OCI-LY7 (cell line): ENCODE data around the gene POLQ. TPM values are rescaled to one million over a fixed set of nuclear protein-coding genes. Genes with fewer than 3 reads are reported as not detected.

ENCODE experiments used
- BruUV-seq: library from RNA; stranded (reverse); fragments of 400-500 nt; replicated peaks from 2 replicates; lab custom pipeline; 2021; lab: Mats Ljungman, UMichigan
- CTCF ChIA-PET: fragments of 300-600 bp; sonication (Branson Sonifier 250); formaldehyde crosslinking; loops from one replicate; lab custom pipeline; 2022; ENCODE audit warnings: antibody characterized with exemption; ENCODE audit not compliant: unreplicated experiment; lab: Charles Lee
- POLR2A ChIA-PET: fragments of 300-600 bp; sonication (Branson Sonifier 250); formaldehyde crosslinking; loops from one replicate; lab custom pipeline; 2022; ENCODE audit warnings: antibody characterized with exemption; lab: Charles Lee
- DNase-seq: peaks from one replicate; pipeline ENCODE4 v3.0.0-alpha.2; 2015; ENCODE audit warnings: low spot score
- H2AFZ ChIP-seq: fragments of 200-600 bp; sonication (generic), shearing (Covaris generic); 2 replicates; pipeline ENCODE4 v1.6.1; 2014; ENCODE audit warnings: mild to moderate bottlenecking, antibody characterized with exemption, low read length, moderate library complexity
- H3K27ac ChIP-seq: fragments of 200-600 bp; sonication (generic); 2 replicates; pipeline ENCODE4 v1.5.1; 2014; ENCODE audit warnings: mixed run types, low read depth, mild to moderate bottlenecking, moderate library complexity, low read length, inconsistent platforms; ENCODE audit not compliant: poor library complexity, severe bottlenecking
- H3K36me3 ChIP-seq: fragments of 200-600 bp; sonication (generic); 2 replicates; pipeline ENCODE4 v1.6.1; 2014; ENCODE audit warnings: mild to moderate bottlenecking, antibody characterized with exemption, low read length, moderate library complexity, mixed read lengths; ENCODE audit not compliant: insufficient read depth
- H3K4me1 ChIP-seq: fragments of 200-600 bp; sonication (generic); 2 replicates; pipeline ENCODE4 v1.5.1; 2014; ENCODE audit warnings: mild to moderate bottlenecking, low read length; ENCODE audit not compliant: insufficient read depth, poor library complexity, severe bottlenecking
- H3K4me2 ChIP-seq: fragments of 200-600 bp; sonication (generic); 2 replicates; pipeline ENCODE4 v1.6.1; 2014; ENCODE audit warnings: mild to moderate bottlenecking, low read length
- H3K4me3 ChIP-seq: fragments of 200-600 bp; sonication (generic); 2 replicates; pipeline ENCODE4 v1.5.1; 2014; ENCODE audit warnings: mild to moderate bottlenecking, low read depth, low read length; ENCODE audit not compliant: poor library complexity, severe bottlenecking
- H3K79me2 ChIP-seq: fragments of 200-600 bp; sonication (generic); 2 replicates; pipeline ENCODE4 v1.6.1; 2016; ENCODE audit warnings: low read depth, mild to moderate bottlenecking, low read length, moderate library complexity, mixed read lengths; ENCODE audit not compliant: insufficient read depth
- H3K9me2 ChIP-seq: fragments of 200-600 bp; sonication (generic); 2 replicates; pipeline ENCODE4 v1.6.1; 2016; ENCODE audit warnings: mild to moderate bottlenecking, low read length, mixed read lengths; ENCODE audit not compliant: insufficient read depth
- H3K9me3 ChIP-seq: fragments of 200-600 bp; sonication (generic); 2 replicates; pipeline ENCODE4 v1.6.1; 2014; ENCODE audit warnings: mild to moderate bottlenecking, mixed run types, low read length, mixed read lengths
- H4K20me1 ChIP-seq: fragments of 200-600 bp; sonication (generic); 2 replicates; pipeline ENCODE4 v1.6.1; 2014; ENCODE audit warnings: mild to moderate bottlenecking, antibody characterized with exemption, low read length, moderate library complexity, mixed read lengths; ENCODE audit not compliant: insufficient read depth
- EZH2phosphoT487 ChIP-seq: fragments of 200-600 bp; sonication (generic); IDR thresholded peaks from 2 replicates; pipeline ENCODE4 v1.6.1; 2018; ENCODE audit warnings: low read depth, borderline replicate concordance, mild to moderate bottlenecking, mixed run types, antibody characterized with exemption, low read length, moderate library complexity, mixed read lengths
- intact Hi-C: fragments of 100-400 bp; cut with micrococcal nuclease; formaldehyde crosslinking; loops from one replicate; pipeline ENCODE4 v1.10.0; 2022; ENCODE audit not compliant: unreplicated experiment
- total RNA-seq, 2 experiments: library from RNA; depleted of rRNA in 1 of 2; stranded (reverse); fragments of >200 nt in 1 of 2; shearing (Covaris generic) in 1 of 2; gene quantifications; 2 replicates each; pipeline ENCODE4 v1.2.3, GENCODE V29; 2014 to 2022
- TF ChIP-seq, protein P1 (sequence below): fragments of 200-600 bp; sonication (generic); conservative IDR thresholded peaks from 2 replicates; pipeline ENCODE4 v1.5.1; 2014; ENCODE audit warnings: mild to moderate bottlenecking, antibody characterized with exemption, low read length, moderate library complexity, mixed read lengths

The POLQ gene
- total RNA-seq, 2 experiments from 2014 or later, result 50.9 to 61.1 TPM

GRCh38 chr3:121552379-121552778, 6.6 kb upstream of the POLQ start:
- no peaks in the 10 kb centered on the region for H3K9me2 ChIP-seq
- TF ChIP-seq, protein P1, sequence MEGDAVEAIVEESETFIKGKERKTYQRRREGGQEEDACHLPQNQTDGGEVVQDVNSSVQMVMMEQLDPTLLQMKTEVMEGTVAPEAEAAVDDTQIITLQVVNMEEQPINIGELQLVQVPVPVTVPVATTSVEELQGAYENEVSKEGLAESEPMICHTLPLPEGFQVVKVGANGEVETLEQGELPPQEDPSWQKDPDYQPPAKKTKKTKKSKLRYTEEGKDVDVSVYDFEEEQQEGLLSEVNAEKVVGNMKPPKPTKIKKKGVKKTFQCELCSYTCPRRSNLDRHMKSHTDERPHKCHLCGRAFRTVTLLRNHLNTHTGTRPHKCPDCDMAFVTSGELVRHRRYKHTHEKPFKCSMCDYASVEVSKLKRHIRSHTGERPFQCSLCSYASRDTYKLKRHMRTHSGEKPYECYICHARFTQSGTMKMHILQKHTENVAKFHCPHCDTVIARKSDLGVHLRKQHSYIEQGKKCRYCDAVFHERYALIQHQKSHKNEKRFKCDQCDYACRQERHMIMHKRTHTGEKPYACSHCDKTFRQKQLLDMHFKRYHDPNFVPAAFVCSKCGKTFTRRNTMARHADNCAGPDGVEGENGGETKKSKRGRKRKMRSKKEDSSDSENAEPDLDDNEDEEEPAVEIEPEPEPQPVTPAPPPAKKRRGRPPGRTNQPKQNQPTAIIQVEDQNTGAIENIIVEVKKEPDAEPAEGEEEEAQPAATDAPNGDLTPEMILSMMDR, result no peak
- no peak for TF ChIP-seq EZH2phosphoT487
- H3K9me3 ChIP-seq, result no peaks in the 10 kb centered on the region
- H4K20me1 ChIP-seq, result no peaks in the 10 kb centered on the region
- H3K4me1 ChIP-seq, result peaks cover 12% of the 10 kb centered on the region
- H3K36me3 ChIP-seq, result no peaks in the 10 kb centered on the region
- ChIA-PET POLR2A (interaction anchor here (1.0 to 1.2 kb wide), 3 partner anchors 24 to 198 kb away, joined by 3 to 4 read pairs (median 3); no protein-coding TSS in a partner anchor), CTCF (no interaction called here)
- peak overlapping the region; percentile 78 for H2AFZ ChIP-seq
- BruUV-seq, result no TSS peak
- no peak overlapping the region for H3K4me2 ChIP-seq
- DNase-seq, result no peak
- no peak overlapping the region for H3K4me3 ChIP-seq
- intact Hi-C loops, result no loop called here
- no peak overlapping the region for H3K27ac ChIP-seq
- H3K79me2 ChIP-seq, result no peaks in the 10 kb centered on the region

DNA sequence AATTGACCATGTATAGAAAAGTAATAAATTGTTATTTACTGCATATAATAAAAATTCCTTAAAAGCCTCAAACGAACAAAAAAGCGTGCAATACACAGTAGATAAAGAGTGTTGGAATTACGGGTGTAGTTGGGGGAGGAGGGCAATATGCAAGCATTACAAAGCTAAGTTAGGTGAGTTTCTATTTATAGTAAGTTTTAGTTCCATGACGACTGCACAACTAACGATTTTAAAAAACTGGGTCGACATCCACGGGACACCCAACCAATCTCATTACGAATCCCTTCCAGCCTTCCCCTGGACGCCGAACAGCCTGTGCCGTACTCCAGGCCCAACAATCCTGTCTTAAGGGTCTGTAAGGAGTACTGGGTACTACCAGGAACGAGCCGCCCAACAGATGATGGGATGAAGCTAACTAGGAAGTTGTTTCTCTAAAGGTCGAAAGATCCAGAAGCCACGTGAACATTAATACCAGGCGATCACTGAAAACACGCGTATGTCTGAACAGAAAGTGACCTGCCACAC, 677 bp downstream of the POLQ start:
- H3K9me2 ChIP-seq, result no peaks in the 10 kb centered on the region
- no TSS peak for BruUV-seq
- peaks cover 57% of the 10 kb centered on the region for H3K79me2 ChIP-seq
- peak overlapping the region; percentile 99; the same call in 1 of the 2 replicates for H2AFZ ChIP-seq
- H3K36me3 ChIP-seq, result peaks cover 46% of the 10 kb centered on the region
- no peaks in the 10 kb centered on the region for H3K9me3 ChIP-seq
- ChIA-PET CTCF (no interaction called here), POLR2A (interaction anchor here (0.6 to 2.4 kb wide), 5 partner anchors 9 to 1135 kb away, joined by 3 to 8 read pairs (median 3); partner anchors contain the start of gene HCLS1)
- no peak for TF ChIP-seq EZH2phosphoT487
- TF ChIP-seq, protein P1, result no peak
- H3K4me1 ChIP-seq, result peaks cover 27% of the 10 kb centered on the region
- intact Hi-C loops, result loop anchor here (5.0 kb wide), 4 partner anchors 247 to 872 kb away; partner anchors contain the start of gene WDR5B
- no peaks in the 10 kb centered on the region for H4K20me1 ChIP-seq
- H3K27ac ChIP-seq, result peak overlapping the region; percentile 77
- peak overlapping the region; percentile 93 for H3K4me3 ChIP-seq
- DNase-seq, result no peak
- H3K4me2 ChIP-seq, result peak overlapping the region; percentile 100

GRCh38 chr3:121542924-121543323, 2.9 kb downstream of the POLQ start:
- Histone ChIP-seq H3K4me1 (peaks cover 15% of the 10 kb centered on the region), H3K4me2 (no peak overlapping the region), H2AFZ (no peak overlapping the region), H3K27ac (no peak overlapping the region), H4K20me1 (no peaks in the 10 kb centered on the region), H3K9me3 (no peaks in the 10 kb centered on the region), H3K4me3 (no peak overlapping the region), H3K79me2 (peaks cover 79% of the 10 kb centered on the region), H3K9me2 (no peaks in the 10 kb centered on the region), H3K36me3 (peaks cover 68% of the 10 kb centered on the region)
- BruUV-seq, result no TSS peak
- no peak for DNase-seq
- POLR2A ChIA-PET, result interaction anchor here (0.8 kb wide), 1 partner anchor 10 kb away, joined by 3 read pairs; no protein-coding TSS in a partner anchor
- no peak for TF ChIP-seq EZH2phosphoT487
- TF ChIP-seq, protein P1, result no peak
- intact Hi-C loops, result no loop called here
- CTCF ChIA-PET, result no interaction called here
